ENCODE data around the gene IL27RA.

Gene IL27RA

DNA sequence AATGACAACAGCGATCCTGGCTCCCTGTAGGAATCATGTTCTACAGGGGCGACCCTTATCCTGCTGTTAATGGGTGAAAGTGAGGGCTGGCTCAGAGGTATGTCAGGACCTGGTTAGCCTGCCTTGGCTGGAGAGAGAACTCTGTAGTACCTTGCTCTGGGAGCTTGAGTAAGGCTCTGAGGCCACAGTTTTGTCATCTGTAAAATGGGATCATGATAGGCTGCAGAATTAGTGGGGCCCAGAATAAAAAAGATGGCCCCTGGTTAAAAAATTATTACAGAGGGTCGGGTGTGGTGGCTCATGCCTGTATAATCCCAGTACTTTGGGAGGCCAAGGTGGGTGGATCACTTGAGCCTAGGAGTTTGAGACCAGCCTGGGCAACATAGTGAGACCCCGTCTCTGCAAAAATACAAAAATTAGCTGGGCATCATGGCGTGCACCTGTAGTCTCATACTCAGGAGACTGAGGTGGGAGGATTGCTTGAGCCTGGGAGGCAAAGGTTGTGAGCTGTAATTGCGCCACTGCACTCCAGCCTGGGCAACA lies 69.5 kb downstream of the IL27RA start:
- H3K4me3 ChIP-seq (ENCODE audit: low read depth, low read length), result no peak overlapping the region
- no peak for TF ChIP-seq CTCF (IDR thresholded peaks at IDR 0.05; ENCODE audit: control insufficient read depth, extremely low read depth, insufficient read depth)
- DNase-seq (ENCODE audit: low read depth), result no peak

GRCh38 chr19:14102102-14102696 lies 70.6 kb downstream of the IL27RA start:
- TF ChIP-seq CTCF (IDR thresholded peaks at IDR 0.05; ENCODE audit: control insufficient read depth, extremely low read depth, insufficient read depth), result no peak
- no peak overlapping the region for H3K4me3 ChIP-seq (ENCODE audit: low read depth, low read length)

DNA sequence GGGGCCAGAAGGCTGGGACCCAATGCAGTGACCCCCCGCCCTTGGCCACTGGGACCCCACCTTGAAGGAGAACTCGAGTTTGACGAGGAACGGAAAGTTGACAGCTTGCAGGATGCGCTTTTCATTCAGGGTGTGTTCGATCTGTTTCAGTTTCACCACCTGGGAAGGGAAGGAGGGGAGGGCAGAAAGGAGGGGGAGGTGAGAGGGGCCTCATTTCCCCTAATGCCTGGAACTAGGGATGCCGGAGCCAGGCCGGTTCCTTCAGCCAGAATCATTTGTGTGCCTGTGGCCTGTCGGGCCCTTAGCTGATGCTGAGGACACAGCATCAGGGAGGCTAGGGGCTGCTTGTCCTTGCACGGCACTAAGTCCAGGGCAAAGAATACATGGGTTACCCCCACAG lies 71.2 kb downstream of the IL27RA start:
- no peak for TF ChIP-seq CTCF (IDR thresholded peaks at IDR 0.05; ENCODE audit: control insufficient read depth, extremely low read depth, insufficient read depth)
- no peak overlapping the region for H3K4me3 ChIP-seq (ENCODE audit: low read depth, low read length)

More at GRCh38 chr19:14102102-14102696, 70.6 kb downstream of the IL27RA start:
- DNase-seq (ENCODE audit: low read depth), result no peak

More for the DNA sequence above, 71.2 kb downstream of the IL27RA start:
- DNase-seq (ENCODE audit: low read depth), result no peak
